ENCODE data around the gene CD53.

DNA sequence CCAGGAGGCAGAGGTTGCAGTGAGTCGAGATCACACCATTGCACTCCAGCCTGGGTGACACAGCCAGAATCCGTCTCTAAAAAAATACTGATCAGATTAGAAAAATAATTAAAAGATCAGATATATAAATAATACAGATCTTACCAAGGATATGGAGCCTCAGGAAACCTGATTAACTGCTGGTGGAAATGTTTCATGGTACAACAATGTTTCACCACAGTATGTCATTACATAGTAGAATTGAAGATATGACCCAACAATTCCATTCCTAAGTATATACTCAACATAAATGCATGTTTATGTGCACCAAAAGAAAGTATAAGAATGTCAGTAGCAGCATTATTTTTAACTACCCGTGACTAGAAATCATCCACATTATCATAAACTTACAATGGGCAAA, 41.7 kb downstream of the CD53 start:
- TF ChIP-seq PRDM15 (CRISPR knock-in tag; IDR thresholded peaks at IDR 0.05) (no peak), MAX (CRISPR knock-in tag; IDR thresholded peaks at IDR 0.05) (no peak), ATF2 (CRISPR knock-in tag; IDR thresholded peaks at IDR 0.05; ENCODE audit: borderline replicate concordance, low read depth) (no peak), FOXP1 (CRISPR knock-in tag; IDR thresholded peaks at IDR 0.05; ENCODE audit: borderline replicate concordance) (no peak), PREB (CRISPR knock-in tag; IDR thresholded peaks at IDR 0.05; ENCODE audit: borderline replicate concordance) (no peak), ETV6 (CRISPR knock-in tag; IDR thresholded peaks at IDR 0.05) (no peak), RORB (CRISPR knock-in tag; IDR thresholded peaks at IDR 0.05) (no peak), MLX (CRISPR knock-in tag; IDR thresholded peaks at IDR 0.05) (no peak)
- TF ChIP-seq, protein P1, sequence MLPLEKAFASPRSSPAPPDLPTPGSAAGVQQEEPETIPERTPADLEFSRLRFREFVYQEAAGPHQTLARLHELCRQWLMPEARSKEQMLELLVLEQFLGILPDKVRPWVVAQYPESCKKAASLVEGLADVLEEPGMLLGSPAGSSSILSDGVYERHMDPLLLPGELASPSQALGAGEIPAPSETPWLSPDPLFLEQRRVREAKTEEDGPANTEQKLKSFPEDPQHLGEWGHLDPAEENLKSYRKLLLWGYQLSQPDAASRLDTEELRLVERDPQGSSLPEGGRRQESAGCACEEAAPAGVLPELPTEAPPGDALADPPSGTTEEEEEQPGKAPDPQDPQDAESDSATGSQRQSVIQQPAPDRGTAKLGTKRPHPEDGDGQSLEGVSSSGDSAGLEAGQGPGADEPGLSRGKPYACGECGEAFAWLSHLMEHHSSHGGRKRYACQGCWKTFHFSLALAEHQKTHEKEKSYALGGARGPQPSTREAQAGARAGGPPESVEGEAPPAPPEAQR (CRISPR knock-in tag; IDR thresholded peaks at IDR 0.05) = no peak
- TF ChIP-seq, protein P2, sequence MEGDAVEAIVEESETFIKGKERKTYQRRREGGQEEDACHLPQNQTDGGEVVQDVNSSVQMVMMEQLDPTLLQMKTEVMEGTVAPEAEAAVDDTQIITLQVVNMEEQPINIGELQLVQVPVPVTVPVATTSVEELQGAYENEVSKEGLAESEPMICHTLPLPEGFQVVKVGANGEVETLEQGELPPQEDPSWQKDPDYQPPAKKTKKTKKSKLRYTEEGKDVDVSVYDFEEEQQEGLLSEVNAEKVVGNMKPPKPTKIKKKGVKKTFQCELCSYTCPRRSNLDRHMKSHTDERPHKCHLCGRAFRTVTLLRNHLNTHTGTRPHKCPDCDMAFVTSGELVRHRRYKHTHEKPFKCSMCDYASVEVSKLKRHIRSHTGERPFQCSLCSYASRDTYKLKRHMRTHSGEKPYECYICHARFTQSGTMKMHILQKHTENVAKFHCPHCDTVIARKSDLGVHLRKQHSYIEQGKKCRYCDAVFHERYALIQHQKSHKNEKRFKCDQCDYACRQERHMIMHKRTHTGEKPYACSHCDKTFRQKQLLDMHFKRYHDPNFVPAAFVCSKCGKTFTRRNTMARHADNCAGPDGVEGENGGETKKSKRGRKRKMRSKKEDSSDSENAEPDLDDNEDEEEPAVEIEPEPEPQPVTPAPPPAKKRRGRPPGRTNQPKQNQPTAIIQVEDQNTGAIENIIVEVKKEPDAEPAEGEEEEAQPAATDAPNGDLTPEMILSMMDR (IDR thresholded peaks at IDR 0.05) = no peak

Measured in WTC11 (cell line).